Suppressor macrophage treated with lipopolysaccharide for 4 hours (primary cell): ENCODE results near the gene AFMID.
"Not testable (repeated sequence)": the region's sequence is repeated elsewhere in the genome, so short reads cannot be mapped to it uniquely, and the experiment has no call there.

Experiments used
- DNase-seq: peaks from one replicate; pipeline ENCODE4 v3.0.0-alpha.2; 2020

Gene AFMID

DNA sequence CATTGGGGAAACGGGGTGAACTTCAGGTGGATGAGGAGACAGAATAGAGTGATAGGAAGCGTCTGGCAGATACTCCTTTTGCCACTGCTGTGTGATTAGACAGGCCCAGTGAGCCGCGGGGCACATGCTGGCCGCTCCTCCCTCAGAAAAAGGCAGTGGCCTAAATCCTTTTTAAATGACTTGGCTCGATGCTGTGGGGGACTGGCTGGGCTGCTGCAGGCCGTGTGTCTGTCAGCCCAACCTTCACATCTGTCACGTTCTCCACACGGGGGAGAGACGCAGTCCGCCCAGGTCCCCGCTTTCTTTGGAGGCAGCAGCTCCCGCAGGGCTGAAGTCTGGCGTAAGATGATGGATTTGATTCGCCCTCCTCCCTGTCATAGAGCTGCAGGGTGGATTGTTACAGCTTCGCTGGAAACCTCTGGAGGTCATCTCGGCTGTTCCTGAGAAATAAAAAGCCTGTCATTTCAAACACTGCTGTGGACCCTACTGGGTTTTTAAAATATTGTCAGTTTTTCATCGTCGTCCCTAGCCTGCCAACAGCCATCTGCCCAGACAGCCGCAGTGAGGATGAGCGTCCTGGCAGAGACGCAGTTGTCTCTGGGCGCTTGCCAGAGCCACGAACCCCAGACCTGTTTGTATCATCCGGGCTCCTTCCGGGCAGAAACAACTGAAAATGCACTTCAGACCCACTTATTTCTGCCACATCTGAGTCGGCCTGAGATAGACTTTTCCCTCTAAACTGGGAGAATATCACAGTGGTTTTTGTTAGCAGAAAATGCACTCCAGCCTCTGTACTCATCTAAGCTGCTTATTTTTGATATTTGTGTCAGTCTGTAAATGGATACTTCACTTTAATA is 37.3 kb downstream of the AFMID start:
- DNase-seq, result no peak

DNA sequence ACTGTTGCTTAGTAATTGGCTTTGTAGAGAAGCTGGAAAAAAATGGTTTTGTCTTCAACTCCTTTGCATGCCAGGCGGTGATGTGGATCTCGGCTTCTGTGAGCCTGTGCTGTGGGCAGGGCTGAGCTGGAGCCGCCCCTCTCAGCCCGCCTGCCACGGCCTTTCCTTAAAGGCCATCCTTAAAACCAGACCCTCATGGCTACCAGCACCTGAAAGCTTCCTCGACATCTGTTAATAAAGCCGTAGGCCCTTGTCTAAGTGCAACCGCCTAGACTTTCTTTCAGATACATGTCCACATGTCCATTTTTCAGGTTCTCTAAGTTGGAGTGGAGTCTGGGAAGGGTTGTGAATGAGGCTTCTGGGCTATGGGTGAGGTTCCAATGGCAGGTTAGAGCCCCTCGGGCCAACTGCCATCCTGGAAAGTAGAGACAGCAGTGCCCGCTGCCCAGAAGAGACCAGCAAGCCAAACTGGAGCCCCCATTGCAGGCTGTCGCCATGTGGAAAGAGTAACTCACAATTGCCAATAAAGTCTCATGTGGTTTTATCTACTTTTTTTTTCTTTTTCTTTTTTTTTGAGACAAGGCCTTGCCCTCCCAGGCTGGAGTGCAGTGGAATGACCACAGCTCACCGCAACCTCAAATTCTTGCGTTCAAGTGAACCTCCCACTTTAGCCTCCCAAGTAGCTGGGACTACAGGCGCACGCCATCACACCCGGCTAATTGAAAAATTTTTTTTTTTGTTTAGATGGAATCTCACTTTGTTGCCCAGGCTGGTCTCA is 38.1 kb downstream of the AFMID start:
- DNase-seq, result no peak

DNA sequence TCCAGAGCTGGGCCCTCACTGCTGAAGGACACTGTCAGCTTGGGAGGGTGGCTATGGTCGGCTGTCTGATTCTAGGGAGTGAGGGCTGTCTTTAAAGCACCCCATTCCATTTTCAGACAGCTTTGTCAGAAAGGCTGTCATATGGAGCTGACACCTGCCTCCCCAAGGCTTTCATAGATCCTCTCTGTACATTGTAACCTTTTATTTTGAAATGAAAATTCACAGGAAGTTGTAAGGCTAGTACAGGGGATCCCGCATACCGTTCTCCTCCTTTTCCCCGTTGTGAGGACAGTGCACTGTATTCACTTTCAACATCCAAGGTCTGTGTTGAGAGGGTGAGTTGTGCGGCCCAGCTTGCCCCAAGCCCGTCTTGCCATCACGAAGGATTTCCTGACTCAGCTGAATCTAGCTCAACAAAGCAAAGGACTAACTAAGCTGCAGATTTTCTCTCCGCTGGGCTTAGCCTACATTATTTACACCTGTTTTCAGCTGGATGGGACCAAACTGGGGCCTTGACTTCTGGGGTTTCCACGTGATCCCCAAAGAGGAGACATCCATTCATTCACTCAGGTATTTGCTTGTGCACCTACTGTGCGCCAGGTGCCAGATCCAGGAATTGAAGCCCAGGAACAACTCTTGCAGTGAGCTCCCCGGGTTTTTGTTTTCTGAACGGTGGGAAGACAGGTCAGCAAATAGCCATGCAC is 39.0 kb downstream of the AFMID start:
- DNase-seq, result no peak

DNA sequence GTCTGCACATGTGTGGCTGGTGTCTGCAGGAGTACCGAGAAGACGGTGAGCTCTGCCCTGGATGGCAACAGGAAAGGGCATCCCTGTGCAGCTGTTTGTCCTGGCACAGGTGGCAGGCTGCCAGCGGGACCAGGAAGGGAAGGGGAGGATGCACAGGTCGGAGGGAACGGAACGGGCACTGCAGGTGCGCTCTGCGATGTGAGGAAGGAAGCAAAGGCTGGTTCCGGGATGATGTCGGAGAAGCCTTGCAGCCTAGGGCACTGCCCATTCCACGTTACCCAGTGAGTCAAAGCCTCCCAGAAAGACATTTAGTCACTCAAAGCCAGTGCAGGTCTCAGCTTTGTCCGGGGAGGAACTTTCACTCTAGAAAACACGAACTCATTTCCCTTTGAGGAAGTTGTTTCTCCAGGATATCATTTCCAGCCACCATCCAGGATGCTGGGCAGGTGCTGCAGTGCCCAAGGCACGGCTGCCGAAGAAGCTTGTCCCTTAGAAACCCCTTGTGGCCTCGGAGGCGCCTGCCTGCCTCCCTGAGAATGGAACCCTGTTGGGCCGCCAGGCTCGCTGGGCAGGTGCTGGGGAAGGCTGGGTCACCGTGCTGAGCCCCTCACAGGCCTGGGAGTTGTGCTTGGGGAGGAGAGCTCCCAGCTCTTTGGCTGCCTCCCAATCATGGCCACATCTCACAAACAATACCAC is 39.7 kb downstream of the AFMID start:
- DNase-seq, result peak; percentile 85

DNA sequence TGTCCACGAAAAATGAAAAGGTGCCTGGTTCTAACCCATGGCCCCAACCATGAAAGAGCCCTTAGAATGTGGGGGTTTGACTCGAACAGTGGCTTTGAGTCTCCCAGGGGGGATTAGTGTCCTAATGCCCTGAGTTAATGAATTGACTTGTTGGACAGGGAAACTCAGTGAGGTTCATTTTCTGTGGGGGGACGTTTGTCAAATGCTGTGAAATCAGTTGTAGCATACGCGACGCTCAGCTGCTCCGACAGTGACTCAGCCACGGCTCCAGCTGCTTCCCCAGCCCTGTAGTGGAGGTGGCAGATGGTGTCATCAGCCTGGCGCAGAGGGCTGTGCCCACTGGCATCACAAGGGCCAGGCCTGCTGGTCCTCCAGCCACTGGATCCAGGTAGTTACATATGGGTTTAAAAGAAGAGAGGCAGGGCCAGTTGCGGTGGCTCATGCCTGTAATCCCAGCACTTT is 40.3 kb downstream of the AFMID start:
- peak; percentile 86 for DNase-seq

DNA sequence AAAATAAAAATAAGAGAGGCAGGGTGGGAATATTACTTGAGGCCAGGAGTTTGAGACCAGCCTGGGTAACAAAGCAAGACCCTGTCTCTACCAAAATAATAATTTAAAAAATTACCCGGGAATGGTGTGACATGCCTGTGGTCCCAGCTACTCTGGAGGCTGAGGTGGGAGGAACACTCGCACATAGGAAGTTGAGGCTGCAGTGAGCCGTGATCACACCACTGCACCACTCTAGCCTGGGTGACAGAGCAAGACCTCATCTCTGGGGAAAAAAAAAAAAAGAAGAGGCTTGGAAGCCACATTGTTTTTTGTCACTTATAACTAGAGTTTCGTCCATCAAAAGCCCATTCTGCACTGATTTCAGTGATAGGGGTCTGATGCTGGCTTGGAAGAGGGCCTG is 41.0 kb downstream of the AFMID start:
- DNase-seq, result peak; percentile 30

DNA sequence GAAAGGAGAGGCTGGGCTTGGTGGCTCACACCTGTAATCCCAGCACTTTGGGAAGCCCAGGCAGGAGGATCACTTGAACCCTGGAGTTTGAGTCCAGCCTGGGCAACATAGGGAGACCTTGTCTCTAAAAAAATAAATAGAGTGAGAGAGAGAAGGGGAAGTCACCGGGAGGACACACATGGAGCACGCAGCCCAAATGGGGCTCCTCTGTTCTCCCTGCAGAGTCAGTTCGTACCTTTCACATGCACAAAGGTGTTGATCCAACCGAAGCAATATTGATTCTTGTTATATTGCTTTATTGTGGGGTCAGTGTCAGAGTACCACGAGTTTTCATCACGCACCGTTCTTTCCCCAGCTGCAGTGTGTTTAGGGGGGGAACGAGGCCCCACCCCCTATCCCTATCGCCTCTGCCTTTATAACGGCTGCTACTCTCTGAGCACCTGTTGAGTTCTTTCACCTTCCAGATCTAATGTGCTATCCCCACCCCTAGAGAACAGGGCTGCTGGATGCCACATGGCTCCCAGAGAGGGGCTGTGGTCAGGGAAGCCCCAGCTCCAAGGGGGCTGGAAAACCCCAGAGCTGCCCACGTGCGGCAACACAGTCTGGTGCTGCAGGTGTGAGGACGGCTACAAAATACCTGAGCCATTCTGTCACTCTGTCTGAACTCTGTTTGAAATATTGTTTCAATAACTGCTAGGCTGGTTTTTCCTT is 43.2 kb downstream of the AFMID start:
- no peak for DNase-seq

DNA sequence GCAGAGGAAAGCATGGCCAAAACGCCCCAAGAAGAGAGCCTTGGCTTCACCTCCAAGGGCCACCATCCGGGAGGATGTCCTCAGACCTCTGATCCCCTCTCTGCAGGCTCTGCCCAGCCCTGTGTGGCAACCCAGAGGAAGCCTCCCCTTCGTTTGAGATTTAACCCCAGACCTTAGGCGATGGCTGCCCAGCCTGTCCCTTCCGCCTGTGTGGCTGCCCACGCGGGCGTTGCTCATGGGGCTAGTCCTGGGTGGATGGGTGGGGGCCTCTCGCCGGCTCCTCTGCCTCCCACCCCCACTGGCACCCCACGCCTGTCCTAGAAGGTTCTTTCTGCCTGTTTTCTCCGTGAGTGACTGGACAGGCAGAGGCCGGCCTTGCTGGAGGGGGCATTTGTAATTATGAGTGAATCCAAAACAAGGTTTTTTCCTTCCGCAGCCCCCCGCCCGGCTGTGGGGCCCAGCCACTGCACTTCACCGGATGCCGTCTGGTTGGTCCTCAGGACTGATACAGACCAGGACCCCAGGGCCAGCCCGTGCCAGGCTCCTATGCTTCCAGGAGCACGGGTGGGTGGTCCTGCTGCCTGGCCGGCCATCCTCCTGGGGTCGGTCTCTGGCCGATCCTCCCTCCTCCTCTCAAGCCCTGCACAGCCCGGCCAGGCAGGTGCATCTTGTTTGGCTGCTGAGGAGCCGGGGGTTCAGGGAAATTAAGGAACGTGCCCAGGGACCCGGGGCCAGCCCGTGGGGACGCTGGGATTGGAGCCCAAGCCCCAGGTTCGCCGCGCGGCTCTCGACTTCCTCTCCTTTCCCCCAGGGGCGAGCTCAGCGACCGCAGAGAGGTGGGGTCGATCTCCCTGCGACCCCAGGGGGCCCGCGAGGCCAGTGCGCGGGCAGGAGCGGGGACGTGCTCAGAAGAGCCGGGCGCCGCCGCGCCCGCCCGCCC is 44.1 kb downstream of the AFMID start, which contains the start of gene TMEM235:
TSS of gene TMEM235 (plus strand) at position 636 of the 940 bp plus-strand sequence. CDS start 393 bp downstream, outside the sequence.
- DNase-seq, result no peak

DNA sequence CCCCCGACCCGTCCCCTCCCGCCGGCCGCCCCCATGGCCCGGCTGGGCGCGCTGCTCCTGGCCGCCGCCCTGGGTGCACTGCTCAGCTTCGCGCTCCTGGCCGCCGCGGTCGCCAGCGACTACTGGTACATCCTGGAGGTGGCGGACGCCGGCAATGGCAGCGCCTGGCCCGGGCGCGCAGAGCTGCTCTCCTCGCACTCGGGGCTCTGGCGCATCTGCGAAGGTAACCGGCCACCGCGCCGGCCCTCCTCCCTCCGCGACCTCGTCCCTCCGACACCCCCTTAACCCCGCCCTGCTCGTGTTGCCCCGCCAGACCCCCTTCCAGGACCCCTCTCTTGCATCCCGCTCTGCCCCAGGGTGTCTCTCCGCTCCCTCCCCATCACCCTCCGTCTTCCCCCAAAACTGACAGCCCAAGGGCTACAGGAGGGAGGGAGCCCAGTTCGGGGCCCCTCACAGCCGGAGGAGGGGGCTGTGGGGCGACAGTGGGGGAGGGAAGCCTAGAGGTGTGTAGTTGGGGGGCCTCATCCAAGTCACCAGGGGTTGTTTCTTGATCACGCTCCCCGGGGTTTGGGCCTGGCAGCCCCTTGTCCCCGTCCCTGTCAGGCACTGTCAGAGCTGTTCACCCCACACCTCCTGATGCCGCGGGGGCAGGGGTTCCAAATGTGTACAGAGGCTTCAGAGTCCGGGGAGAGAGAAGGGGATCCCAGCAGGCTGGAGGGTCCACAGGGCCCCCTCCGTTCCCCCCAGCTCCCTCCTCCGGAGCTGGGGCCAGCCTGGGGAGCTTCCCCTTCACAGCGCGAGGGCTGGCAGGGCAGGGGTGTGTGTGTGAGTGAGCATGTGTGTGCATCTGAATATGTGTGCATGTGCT is 45.1 kb downstream of the AFMID start:
- peak; percentile 37 for DNase-seq

DNA sequence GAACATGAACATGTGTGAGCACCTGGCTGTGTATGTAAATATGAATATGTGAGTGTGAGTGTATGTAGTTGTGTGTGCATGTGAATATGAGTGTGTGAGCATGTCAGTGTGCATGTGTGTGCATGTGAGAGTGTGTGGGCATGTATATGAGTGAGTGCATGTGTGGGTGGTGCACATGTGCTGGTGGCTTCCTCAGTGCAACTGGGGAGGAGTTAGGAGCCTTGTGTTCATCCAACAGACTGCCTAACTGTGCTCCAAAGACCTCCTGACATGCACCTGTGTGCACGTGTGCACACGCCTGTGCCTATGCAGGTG is 45.7 kb downstream of the AFMID start:
- no peak for DNase-seq

DNA sequence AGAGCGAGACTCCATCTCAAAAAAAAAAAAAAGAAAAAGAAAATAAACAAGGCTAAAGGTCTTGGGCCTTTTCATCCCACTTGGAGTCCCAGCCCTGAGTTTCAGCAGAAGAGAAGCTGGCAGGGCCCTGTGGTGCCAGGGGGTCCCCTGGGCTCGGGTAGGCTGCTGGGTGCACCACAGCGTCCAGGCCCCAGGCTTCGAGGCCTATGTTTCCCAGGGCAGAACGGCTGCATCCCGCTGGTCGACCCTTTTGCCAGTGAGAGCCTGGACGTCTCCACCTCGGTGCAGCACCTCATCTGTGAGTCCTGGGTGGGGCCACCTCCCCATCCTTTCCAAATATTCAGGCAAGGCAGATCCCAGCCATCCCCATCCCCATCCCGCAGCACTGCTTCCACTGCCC is 46.5 kb downstream of the AFMID start:
- DNase-seq, result no peak

DNA sequence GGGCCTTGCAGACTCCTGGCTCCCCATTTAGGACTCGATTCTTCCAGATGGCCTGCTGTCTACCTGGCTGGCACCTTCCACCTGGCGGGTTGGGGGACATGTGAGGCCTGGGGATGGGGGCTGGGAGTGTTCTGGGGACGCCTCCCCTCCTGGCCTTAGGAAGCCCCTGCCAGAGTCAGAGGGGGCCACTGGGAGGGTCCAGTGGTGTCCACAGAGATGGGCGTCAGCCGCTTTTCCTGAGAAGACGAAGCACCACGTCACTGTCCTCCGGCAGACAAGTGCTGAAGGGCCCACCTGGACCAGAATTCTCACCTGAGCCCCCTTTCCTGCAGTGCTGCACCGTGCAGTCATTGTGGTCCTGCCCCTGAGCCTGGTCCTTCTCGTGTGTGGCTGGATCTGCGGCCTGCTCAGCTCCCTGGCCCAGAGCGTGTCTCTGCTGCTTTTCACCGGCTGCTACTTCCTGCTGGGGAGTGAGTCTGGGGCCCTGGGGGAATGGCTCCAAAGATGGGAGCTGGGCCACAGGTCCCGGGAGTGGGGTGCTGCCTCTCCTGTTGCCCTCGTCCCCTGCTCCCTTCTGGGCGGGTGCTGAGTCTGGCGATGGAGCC is 47.2 kb downstream of the AFMID start:
- DNase-seq, result no peak

DNA sequence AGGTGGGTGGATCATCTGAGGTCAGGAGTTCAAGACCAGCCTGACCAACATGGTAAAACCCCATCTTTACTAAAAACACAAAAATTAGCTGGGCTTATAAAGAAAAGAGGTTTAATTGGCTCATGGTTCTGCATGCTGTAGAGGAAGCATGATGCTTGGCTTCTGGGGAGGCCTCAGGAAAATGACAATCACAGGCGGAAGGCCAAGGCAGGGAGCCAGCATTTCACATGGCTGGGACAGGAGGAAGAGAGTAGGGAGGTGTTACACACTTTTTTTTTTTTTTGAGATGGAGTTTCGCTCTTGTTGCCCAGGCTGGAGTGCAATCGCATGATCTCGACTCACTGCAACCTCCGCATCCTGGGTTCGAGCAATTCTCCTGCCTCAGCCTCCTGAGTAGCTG is 47.9 kb downstream of the AFMID start:
- DNase-seq, result not testable (repeated sequence)

DNA sequence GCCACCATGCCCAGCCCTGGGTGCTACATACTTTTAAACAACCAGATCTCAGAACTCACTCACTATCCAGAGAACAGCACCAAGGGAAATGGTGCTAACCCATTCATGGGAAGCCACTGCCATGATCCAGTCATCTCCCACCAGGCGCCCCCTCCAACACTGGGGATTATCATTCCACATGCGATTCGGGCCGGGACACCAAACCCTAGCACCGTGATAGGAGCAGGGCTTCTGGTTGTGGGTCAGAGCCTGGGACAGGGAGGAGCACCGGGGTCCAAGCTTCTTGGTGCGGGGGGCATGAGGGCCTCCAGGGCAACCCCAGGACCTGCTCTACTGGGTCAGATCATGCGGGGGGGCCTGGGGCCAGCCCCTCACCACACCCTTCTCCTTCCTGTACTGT is 48.7 kb downstream of the AFMID start:
- no peak for DNase-seq

DNA sequence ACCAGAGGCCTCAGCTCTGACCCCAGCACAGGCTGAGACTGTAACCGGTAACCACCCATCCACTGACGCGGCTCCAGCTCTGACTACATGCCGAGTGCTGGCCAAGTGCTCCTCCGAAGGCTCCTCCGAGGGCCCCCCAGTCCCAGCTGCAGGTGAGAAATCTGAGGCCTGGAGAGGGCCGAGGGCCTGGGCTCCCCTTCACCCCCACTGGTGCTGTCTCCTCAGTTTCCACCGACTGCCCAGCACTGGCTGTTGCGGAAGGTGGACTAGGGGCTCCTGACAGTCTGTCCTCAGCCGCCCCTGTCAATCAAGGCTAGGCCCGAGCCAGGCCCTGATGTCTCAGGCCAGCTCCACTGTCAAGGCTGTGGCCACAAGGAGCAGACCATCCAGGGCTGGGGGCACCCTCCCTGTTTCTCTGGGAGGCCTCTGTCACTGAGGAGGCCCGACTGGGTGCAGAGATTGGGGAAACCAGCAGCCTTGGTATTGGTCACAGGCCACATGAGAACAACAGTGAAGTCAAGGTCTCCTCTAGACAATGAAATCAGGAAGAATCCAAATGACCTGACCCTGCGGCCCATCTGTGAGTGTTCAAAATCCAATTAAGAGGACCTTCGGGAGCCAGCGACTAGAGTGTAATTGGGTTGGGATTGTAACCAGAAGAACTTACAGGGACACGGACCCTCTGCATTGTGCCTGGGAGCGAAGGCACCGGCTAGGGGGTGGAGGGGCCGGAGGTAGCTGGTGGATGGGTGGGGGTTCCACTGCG is 49.4 kb downstream of the AFMID start:
- DNase-seq, result no peak

DNA sequence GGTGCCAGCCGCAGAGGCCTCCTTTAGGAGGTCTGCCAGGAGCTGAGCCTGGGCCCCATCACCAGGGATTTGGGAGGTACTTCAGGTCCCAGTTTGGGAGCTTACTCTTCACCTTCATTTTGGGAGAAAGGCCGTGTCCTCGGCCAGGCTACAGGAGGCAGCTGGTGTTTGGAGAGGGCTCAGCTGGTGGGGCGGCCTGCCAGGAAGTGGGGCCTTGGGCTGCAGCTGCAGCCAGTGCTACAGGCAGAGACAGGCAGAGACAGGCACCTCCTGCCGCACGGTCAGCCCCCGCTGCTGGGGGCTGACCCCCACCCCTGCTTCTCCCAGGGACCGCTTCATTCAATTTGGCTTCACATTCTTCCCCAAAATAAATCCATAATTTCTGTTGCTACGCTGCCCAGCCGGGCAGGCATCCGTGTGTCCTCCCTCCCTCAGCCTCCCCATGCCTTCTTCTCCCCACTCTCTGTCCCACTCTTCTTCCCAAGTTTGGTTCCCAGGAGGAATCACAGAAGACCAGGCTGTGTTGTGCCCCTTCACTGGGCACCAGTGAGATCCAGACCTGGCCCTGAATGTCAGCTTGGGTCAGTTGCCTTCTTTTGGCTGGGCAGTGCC is 50.3 kb downstream of the AFMID start:
- no peak for DNase-seq

DNA sequence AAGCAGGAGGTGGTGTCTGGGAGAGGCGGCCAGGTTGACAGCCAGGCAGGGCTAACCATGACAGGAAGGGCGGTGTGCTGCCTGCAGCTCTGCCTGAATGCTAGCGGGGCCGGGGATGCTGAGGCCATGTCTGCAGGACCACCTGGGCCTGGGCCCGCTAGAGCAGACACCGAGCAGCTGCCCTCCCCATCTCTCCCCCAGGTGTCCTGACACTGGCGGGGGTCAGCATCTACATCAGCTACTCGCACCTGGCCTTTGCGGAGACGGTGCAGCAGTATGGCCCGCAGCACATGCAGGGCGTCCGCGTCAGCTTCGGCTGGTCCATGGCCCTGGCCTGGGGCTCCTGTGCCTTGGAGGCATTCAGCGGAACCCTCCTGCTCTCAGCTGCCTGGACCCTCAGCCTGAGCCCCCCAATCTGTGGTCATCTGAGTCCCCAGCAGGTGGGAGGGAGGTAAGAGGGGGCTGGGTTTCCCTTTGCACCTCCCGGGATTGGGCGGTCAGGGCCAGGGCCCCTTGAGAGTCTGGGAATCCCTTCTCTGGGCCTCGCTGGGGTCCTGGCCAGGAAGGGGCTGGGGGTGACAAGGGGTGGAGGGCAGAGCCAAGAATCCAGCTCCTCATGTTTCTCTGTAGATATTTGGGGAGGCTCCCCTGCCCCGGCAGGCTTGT is 51.8 kb downstream of the AFMID start:
- no peak for DNase-seq

DNA sequence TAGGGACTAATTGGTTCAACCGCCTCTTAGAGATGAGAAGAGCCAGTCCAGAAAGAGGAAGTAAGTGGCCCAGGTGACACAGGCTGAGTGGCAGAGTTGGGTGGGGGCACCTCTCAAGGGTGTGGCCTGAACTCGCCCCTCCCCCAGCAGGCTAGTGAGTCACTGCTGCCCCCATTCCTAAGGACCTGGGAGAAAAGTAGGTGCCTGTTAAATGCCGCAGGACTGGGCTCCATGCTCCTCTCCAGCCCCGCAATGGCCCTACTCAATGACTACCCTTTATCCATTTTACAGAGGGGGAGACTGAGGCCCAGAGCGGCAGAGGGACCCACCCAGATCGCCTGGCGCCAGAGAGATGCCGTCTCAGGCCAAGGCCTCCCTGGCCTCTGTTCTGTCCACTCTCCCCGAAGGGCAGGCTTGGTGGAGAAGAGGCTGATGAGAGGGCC is 52.3 kb downstream of the AFMID start:
- DNase-seq, result no peak
